GM12873 (cell line): ENCODE results near the gene SLC27A2.

Experiments used
- TF ChIP-seq, protein P1 (sequence below): IDR thresholded peaks from 2 replicates; pipeline ENCODE4 v1.5.1; 2012; ENCODE audit warnings: low read depth, mild to moderate bottlenecking, moderate library complexity, low read length, control low read depth; ENCODE audit not compliant: insufficient read depth; ENCODE audit errors: missing control alignments

SLC27A2 gene

GRCh38 chr15:50278496-50278895 is 96.5 kb downstream of the SLC27A2 start:
- TF ChIP-seq, protein P1, sequence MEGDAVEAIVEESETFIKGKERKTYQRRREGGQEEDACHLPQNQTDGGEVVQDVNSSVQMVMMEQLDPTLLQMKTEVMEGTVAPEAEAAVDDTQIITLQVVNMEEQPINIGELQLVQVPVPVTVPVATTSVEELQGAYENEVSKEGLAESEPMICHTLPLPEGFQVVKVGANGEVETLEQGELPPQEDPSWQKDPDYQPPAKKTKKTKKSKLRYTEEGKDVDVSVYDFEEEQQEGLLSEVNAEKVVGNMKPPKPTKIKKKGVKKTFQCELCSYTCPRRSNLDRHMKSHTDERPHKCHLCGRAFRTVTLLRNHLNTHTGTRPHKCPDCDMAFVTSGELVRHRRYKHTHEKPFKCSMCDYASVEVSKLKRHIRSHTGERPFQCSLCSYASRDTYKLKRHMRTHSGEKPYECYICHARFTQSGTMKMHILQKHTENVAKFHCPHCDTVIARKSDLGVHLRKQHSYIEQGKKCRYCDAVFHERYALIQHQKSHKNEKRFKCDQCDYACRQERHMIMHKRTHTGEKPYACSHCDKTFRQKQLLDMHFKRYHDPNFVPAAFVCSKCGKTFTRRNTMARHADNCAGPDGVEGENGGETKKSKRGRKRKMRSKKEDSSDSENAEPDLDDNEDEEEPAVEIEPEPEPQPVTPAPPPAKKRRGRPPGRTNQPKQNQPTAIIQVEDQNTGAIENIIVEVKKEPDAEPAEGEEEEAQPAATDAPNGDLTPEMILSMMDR: no peak

GRCh38 chr15:50280271-50280670 is 98.3 kb downstream of the SLC27A2 start:
- TF ChIP-seq, protein P1: no peak

DNA sequence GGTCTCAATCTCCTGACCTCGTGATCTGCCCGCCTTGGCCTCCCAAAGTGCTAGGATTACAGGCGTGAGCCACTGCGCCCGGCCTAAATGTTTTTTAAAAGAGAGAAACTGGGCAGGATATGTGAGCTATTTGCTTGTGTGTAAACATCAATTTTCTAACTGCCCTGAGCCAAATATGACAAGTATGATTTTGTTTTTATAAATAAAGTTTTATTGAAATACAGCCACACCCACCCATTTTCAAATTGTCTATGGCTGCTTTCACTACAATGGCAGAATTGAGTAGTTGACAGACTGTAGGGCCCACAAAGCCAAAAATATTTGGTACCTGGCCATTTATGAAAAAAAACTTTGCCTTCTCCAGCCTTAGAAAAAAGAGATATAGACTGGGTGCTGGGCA is 99.4 kb downstream of the SLC27A2 start:
- TF ChIP-seq, protein P1: no peak
